AG09309 (cell line): ENCODE measurements around the gene SYCN.

ENCODE experiments used
- DNase-seq: peaks from one replicate; pipeline ENCODE4 v3.0.0-alpha.2; 2010; ENCODE audit warnings: low read depth
- H3K4me3 ChIP-seq: 2 replicates; pipeline ENCODE4 v1.5.1; 2011; ENCODE audit warnings: mild to moderate bottlenecking, low read depth, low read length, moderate library complexity; ENCODE audit not compliant: control insufficient read depth
- TF ChIP-seq, protein P1 (sequence below): IDR thresholded peaks from 2 replicates; pipeline ENCODE4 v1.5.1; 2011; ENCODE audit warnings: mild to moderate bottlenecking, low read depth, low read length, inconsistent platforms; ENCODE audit not compliant: insufficient read depth, control insufficient read depth; ENCODE audit errors: missing control alignments

Gene SYCN, protein sequence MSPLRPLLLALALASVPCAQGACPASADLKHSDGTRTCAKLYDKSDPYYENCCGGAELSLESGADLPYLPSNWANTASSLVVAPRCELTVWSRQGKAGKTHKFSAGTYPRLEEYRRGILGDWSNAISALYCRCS

DNA sequence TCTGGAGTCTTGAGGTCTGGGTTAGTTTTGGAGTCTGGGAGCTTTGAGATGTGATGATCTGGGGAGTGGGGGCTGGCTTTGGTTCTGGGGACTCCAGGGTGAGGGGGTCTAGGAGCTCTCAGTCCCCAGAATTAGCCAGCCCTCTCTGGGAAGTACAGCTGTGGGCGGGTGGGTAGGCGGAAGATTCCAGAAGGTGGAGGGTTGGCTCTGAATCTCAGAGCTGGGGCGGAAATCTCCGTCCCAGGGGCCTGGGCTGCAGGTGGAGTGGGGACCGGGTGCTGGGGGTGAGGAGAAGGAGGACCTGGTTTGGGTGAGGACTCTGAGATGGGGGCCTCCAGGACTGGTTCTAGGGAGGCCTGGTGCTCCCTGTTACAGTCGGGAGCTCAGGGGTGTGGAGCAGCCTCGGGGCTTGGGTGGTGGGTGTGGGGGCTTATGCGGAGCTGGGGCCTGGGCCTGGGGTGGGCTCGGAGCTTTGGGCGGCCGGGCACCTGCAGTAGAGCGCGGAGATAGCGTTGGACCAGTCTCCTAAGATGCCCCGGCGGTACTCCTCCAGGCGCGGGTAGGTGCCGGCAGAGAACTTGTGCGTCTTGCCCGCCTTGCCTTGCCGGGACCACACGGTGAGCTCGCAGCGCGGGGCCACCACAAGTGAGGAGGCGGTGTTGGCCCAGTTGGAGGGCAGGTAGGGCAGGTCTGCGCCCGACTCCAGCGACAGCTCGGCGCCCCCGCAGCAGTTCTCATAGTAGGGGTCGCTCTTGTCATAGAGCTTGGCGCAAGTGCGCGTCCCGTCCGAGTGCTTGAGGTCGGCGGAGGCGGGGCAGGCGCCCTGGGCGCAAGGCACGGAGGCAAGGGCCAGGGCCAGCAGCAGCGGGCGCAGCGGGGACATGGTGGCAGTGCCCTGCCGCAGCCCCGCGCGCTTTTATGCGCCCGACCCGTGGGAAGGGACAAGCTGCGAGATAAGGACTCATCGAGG, at the start of gene SYCN:
TSS of gene SYCN (minus strand) at position 892 of the 970 bp plus-strand sequence. CDS start at position 883, 9 bp downstream.
- H3K4me3 ChIP-seq, result no peak within 1 kb of the TSS
- TF ChIP-seq, protein P1, sequence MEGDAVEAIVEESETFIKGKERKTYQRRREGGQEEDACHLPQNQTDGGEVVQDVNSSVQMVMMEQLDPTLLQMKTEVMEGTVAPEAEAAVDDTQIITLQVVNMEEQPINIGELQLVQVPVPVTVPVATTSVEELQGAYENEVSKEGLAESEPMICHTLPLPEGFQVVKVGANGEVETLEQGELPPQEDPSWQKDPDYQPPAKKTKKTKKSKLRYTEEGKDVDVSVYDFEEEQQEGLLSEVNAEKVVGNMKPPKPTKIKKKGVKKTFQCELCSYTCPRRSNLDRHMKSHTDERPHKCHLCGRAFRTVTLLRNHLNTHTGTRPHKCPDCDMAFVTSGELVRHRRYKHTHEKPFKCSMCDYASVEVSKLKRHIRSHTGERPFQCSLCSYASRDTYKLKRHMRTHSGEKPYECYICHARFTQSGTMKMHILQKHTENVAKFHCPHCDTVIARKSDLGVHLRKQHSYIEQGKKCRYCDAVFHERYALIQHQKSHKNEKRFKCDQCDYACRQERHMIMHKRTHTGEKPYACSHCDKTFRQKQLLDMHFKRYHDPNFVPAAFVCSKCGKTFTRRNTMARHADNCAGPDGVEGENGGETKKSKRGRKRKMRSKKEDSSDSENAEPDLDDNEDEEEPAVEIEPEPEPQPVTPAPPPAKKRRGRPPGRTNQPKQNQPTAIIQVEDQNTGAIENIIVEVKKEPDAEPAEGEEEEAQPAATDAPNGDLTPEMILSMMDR, result no peak
- no peak for DNase-seq

DNA sequence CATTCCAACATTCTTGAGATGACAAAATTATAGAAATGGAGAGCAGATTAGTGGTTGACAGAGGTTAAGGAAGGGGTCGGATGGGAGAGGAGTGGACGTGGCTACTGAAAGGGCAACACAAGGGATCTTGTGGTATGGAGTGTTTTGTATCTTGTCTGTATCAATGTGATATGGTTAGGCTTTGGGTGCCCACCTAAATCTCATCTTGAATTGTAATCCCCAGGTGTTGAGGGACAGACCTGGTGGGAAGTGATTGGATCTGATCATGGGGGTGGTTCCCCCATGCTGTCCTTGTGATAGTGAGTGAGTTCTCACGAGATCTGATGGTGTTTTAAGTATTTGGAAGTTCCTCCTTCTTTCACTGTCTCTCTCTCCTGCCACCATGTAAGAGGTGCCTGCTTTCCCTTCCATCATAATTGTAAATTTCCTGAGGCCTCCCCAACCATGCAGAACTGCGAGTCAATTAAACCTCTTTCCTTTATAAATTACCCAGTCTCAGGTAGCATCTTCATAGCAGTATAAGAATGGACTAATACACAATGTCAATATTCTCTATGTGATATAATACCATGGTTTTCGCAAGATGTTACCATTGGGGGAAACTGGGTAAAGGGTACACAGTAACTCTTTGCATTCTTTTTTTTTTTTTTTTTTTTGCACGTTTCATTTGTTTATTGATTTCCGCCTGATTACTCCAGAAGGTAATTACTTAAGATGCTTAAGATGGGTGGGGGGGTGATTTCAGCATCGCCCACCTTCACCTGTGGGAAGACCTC, 49.5 kb upstream of the SYCN start:
- DNase-seq, result no peak
- TF ChIP-seq, protein P1, result no peak
- no peak overlapping the region for H3K4me3 ChIP-seq

DNA sequence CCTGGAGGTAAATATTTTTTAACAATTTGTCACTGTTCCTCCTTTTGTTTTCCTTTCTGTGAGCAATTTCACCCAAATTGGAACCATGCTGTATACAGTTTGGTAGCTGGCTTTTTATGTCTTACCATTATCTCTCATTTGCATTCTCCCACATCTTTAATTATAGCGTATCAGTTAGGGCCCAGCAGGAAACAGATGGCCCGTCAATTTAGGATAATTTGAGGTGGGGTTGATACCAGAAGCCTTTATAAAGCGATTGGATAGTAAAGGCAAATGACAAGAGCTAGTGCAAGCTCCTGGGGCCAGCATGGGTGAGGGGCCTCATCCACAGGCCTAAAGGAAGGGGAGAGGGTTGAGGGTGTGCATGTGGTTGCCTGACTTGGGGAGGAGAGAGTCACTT, 48.4 kb upstream of the SYCN start:
- no peak overlapping the region for H3K4me3 ChIP-seq
- TF ChIP-seq, protein P1, result no peak
- DNase-seq, result no peak

DNA sequence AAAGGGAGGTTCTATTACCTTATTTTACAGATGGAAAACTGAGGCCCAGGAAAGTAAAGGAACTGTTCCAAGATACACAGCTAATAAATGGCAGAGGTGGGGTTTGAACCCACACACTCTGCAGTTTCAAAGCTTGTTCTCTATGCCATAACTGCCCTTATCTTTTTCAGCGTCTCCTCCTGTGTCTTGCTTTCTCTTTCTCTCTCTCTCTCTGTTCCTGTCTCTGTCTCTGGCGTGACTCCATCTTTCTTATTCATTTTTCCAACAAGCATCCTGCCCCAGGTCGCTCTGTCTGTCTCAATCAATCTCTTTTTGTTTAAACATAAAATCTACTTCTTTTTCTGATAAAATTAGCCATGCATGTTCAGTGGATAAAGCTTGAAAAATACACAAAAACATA, 47.8 kb upstream of the SYCN start:
- TF ChIP-seq, protein P1, result no peak
- no peak for DNase-seq
- H3K4me3 ChIP-seq, result no peak overlapping the region

DNA sequence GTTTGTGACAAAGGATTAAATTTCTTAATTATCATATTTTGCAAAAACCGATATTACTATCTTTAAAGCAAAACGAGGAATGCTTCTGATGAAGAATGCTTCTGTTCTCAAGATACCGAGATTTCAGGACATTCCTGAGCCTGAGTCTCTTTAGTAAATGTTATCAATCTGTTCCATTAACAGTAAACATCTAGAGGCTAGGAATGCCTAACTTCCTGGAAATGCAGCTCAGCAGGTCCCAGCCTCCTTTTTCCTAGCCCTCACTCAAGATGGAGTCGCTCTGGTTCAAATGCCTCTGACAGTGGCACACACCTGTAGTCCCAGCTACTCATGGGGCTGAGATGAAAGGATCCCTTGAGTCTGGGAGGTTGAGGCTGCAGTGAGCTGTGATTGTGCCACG, 47.0 kb upstream of the SYCN start:
- H3K4me3 ChIP-seq, result no peak overlapping the region
- DNase-seq, result no peak
- TF ChIP-seq, protein P1, result no peak

DNA sequence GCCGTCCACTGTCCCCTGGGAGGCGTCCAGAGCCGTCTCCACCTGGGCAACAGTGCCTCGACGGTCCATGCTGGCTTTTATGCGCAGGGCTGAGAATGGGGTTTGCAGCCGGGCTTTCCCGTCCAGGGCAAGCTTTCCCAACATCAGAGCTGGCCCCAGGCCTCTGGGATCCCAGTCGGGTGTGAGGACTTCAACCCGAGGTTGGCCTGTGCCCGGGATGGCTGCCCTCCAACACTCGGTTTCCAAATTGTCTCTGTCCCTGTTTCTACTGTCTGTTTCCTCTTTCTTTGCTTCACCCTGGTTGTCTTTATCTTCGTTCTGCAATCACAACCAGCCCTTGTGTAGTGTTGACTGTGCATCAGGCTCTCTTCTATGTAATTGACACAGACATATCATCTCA, 44.7 kb upstream of the SYCN start, which contains the start of gene IFNL4:
TSS of gene IFNL4 (minus strand) at position 51 of the 400 bp plus-strand sequence.
- no peak for DNase-seq
- no peak within 1 kb of the TSS for H3K4me3 ChIP-seq
- TF ChIP-seq, protein P1, result no peak
